Stimulated activated CD4-positive, alpha-beta T cell treated with anti-CD3 and anti-CD28 coated beads, Interleukin-2, amount 100 ng/mL, for 4 hours (primary cell): ENCODE measurements around the gene NPAS2.
A peak's percentile ranks its signal among the peaks of the same experiment; 100 is the strongest.

ENCODE experiments used
- DNase-seq: peaks from one replicate; pipeline ENCODE4 v3.0.0-alpha.2; 2020; ENCODE audit warnings: low read depth

Gene NPAS2

DNA sequence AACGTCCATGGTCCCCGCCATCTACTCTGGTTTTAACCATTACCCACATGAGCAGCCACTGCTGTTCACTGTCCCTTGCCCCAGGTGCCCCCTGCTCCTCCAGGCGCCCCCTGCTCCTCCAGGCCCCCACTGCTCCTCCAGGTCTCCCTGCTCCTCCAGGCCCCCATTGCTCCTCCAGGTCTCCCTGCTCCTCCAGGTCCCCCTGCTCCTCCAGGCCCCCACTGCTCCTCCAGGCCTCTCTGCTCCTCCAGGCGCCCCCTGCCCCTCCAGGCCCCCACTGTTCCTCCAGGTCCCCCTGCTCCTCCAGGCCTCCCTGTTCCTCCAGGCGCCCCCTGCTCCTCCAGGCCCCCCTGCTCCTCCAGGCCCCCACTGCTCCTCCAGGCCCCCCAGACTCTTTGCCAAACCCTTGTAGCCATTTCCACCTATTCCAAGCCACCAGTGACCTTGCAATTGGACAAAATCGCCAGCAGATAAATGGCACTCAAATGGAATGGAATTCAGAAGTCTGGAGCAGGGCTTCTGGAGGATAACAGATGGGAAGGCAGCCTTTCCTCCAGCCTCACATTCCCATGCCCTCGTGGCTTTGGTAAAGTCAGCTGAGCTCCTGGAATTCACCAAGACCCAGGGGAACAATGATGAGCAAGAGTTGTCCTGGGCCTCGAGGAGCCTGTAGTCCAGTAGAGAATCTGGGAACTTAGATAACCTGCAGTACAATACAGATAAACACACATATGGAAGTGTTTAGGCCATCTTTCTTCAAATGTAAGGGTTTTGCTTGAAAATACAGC lies 168.9 kb downstream of the NPAS2 start:
- DNase-seq, result no peak

DNA sequence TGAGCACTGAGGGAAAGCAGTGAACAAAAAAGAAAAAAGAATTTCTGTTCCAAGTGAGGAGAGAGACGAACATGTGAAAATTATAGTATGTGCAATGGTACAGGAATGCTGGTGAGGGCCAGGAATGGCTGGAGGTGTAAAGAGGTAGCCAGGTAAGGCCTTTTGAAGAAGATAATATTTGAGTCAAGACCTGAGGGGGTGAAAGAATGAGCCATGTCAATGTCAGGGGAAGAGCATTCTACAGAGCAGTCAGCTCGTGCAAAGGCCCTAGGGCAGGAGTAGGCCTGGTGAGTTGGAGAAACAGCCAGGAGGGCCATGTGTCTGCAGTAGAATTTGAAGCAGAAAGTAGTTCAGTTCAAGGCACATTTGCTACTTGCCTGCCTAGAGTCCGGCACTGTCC lies 169.7 kb downstream of the NPAS2 start:
- no peak for DNase-seq

- no peak for DNase-seq
These were observed 170.2 kb downstream of the NPAS2 start for GRCh38 chr2:100990166-100990565.

DNA sequence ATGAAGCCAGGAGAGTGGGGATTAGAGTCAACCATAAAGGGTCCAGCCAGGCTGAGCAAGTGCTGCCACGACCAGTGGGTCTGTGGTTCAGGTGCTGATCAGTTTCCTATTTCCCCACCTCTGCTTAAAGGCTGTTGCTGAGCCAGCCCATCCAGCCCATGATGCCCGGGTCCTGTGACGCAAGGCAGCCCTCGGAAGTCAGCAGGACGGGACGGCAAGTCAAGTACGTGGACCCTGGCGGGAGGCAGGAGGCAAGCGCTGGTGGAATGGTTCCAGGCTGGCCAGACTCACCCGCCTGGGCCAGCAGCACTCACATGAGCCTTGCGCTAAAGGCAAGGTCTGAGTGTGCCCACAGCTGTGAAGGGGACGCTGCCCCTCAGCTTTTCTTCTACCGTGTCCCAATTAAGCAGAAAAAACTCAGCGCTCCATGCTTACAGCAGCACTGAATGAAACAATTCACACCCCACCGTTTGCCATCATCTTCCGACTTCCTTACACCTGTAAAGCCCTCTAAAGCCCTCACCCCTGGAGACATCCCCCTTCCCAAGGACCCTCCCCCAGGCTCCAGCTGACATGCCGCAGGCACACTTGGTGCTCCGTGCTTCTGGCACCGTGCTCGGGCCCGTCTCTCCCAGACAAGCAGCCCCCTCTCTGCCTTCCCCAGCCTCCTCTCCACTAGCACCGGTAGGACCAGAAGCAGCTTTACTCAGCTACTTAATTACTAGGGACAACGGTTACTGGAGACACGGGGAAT lies 170.9 kb downstream of the NPAS2 start:
- no peak for DNase-seq

- DNase-seq, result no peak
These were observed 171.4 kb downstream of the NPAS2 start for GRCh38 chr2:100991404-100991773.

- DNase-seq, result no peak
These were observed 172.3 kb downstream of the NPAS2 start for GRCh38 chr2:100992262-100992661.

DNA sequence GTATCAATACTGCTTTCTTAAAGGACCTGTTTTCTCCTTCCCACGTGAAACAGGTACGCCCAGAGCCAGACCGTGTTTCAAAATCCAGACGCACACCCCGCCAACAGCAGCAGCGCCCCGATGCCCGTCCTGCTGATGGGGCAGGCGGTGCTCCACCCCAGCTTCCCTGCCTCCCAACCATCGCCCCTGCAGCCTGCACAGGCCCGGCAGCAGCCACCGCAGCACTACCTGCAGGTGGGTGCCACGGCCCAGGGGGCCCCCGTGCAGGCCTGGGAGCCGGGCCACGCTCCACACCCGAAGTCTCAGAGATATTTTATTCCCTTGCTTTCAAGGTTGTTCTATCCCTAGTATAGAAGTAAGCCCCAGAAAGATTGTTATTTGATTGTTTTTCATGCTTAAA lies 173.4 kb downstream of the NPAS2 start:
- DNase-seq, result no peak

- no peak for DNase-seq
These were observed 175.6 kb downstream of the NPAS2 start for GRCh38 chr2:100995309-100996075.

DNA sequence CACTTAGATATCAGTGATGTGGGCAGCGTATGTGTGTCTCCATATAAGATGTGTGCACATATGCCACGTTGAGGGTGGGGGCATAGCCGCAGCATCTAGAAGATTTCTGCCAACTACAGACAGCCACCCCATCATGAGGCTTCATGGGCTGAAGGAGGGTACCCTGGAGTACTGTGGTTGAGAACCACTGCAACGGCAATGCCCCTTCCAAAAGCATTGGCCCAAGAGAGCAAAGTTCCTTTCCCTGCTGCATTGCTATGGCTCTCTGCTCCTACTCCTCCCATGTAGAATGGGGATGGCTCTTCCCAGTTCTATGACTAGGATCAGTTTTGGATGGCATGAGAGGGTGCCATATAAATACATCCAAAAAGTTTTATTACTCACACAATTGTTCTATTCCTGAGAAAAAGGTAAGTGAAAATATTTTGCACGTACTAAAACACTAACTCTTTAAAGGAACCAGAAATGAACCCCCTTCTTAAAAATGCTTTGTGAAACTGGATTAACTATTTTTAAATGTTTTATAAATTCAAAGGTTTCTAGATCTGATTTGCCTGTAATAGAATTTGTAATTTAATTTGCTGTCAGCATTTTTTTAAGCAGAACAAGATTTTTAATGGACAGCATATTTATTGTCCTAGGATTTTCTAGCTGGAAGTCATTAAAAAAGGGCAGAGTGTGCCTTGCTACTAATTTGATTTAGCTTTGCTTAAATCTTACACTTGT lies 177.7 kb downstream of the NPAS2 start:
- DNase-seq, result no peak

- DNase-seq, result no peak
These were observed 178.3 kb downstream of the NPAS2 start for GRCh38 chr2:100998235-100998573.

GRCh38 chr2:100999995-101000394 lies 180.1 kb downstream of the NPAS2 start:
- no peak for DNase-seq

- DNase-seq, result peak; percentile 97
These were observed 182.0 kb downstream of the NPAS2 start, which contains the start of gene RPL31 for GRCh38 chr2:101001691-101002561. Gene RPL31 (plus strand): TSS chr2:101002289. CDS start chr2:101002702, 413 bp downstream.

- peak; percentile 3 for DNase-seq
These were observed 182.8 kb downstream of the NPAS2 start for GRCh38 chr2:101002562-101003277.

DNA sequence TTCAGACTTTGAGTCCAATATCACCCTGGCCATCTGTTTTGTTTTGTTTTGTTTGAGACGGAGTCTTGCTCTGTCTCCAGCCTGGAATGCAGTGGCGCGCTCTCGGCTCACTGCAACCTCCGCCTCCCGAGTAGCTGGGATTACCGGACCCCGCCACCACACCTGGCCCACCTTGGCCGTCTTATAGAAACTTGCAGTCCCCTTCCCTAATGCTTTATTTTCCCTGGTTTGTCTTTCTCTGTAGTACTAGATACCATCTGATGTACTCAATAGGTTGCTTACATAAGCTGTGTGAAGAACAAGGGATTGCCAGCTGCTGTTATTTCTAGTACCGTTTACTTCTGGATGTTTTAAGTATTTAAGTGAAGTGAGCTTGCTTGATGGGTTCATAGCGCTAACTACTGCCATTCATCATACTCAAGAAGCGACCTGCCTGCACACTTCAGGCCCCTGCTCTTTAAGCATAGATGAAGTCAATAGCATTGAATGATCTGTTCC lies 183.4 kb downstream of the NPAS2 start:
- DNase-seq, result no peak

GRCh38 chr2:101004620-101005325 lies 184.8 kb downstream of the NPAS2 start:
- no peak for DNase-seq

- DNase-seq, result no peak
These were observed 186.3 kb downstream of the NPAS2 start for GRCh38 chr2:101006065-101006715.

- DNase-seq, result no peak
These were observed 187.7 kb downstream of the NPAS2 start for GRCh38 chr2:101007415-101008345.

DNA sequence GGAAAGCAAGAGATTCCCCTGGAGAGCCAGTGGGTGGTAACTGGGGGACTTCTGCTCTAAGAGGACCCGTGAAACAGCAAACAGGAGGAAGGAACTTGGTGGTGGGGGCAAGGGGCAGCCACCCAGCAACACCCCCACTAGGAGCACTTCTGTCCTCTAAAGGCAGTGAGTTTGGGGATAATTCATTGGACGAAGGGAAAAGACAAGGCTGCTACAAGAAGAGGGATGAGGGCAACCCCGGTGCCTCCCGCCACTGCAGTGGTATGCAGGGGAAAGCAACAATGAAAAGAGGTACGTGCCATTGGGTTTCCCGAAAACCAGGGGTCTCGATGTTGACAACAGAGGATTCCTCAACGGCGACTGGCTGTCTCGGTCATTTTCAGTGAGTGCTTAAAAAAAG lies 191.2 kb downstream of the NPAS2 start:
- no peak for DNase-seq
